ENCODE data around the gene UGT1A7.

The UGT1A7 gene

DNA sequence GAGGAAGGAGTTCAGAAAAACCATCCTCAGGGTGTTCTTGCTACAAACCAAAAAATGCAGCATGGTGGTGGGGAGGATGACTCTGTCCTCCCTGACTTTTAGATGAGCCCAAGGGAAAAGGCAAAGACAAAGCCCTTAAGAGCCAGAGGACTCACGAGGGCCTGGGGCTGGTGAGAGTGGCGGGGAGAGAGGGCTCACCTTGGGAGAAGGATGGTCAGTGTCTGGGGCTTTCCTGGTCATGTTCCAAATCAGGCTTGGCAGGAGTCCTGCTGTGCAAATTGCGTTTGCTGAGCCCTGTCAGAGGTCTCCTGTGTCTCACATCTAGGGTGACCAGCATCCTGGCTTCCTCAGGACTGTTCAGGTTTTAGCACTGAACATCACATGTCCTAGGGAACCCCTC, 83.1 kb downstream of the UGT1A7 start:
- no peak for FAIRE-seq

DNA sequence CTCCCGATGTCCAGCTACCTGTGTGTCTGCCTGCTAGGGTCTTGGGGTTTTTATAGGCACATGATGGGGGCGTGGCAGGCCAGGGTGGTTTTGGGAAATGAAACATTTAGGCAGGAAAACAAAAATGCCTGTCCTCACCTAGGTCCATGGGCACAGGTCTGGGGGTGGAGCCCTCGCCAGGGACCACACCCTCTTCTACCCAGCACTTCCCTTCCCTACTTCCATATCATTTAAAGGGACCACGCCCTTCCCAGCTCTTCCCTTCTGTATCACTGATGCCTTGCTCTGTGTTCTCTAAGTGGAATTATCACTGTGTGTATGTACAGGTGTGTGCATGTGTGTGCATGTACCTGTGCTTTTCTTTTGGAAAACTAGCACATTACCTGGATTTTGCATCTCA, 84.7 kb downstream of the UGT1A7 start:
- no peak for FAIRE-seq

DNA sequence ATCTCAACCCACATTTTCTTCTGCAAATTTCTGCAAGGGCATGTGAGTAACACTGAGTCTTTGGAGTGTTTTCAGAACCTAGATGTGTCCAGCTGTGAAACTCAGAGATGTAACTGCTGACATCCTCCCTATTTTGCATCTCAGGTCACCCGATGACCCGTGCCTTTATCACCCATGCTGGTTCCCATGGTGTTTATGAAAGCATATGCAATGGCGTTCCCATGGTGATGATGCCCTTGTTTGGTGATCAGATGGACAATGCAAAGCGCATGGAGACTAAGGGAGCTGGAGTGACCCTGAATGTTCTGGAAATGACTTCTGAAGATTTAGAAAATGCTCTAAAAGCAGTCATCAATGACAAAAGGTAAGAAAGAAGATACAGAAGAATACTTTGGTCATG, 86.4 kb downstream of the UGT1A7 start:
- no peak for FAIRE-seq

DNA sequence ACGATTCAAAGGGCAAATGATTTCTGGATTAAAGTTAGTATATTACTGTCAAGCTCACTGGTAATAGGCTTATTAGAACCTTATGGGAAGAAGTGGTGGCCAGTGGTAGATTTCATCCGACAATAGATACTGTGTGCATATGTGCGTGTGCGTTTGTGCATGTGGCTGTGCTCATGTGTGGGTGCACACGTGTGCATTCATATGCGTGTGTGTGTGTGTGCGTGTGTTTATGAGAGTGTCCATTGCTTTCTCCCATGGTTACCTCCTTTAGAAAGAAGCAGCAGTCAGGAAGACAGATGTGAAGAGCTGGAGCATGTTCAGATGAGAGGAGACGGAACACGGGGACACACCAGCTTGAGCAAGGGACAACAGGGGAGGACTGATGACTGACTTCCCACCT, 87.6 kb downstream of the UGT1A7 start:
- FAIRE-seq = no peak

DNA sequence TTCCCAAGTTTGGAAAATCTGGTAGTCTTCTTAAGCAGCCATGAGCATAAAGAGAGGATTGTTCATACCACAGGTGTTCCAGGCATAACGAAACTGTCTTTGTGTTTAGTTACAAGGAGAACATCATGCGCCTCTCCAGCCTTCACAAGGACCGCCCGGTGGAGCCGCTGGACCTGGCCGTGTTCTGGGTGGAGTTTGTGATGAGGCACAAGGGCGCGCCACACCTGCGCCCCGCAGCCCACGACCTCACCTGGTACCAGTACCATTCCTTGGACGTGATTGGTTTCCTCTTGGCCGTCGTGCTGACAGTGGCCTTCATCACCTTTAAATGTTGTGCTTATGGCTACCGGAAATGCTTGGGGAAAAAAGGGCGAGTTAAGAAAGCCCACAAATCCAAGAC, 90.5 kb downstream of the UGT1A7 start:
- FAIRE-seq = no peak

DNA sequence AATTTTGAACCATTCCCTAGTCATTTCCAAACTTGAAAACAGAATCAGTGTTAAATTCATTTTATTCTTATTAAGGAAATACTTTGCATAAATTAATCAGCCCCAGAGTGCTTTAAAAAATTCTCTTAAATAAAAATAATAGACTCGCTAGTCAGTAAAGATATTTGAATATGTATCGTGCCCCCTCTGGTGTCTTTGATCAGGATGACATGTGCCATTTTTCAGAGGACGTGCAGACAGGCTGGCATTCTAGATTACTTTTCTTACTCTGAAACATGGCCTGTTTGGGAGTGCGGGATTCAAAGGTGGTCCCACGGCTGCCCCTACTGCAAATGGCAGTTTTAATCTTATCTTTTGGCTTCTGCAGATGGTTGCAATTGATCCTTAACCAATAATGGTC, 90.9 kb downstream of the UGT1A7 start:
- FAIRE-seq = no peak

DNA sequence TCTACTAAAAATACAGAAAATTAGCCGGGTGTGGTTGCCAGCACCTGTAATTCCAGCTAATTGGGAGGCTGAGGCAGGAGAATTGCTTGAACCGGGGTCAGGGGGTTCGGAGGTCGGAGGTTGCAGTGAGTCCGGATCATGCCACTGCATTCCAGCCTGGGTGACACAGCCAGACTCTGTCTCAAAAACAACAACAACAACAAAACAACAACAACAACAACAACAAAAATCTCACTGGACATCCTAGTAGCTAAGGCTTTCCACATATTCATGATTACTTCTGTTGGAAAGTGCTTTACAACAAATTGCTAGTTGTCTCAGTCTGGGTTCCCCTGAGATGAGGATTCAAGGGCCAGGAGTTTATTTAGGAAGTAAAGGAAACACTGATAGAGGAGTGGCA, 92.2 kb downstream of the UGT1A7 start:
- FAIRE-seq = no peak

DNA sequence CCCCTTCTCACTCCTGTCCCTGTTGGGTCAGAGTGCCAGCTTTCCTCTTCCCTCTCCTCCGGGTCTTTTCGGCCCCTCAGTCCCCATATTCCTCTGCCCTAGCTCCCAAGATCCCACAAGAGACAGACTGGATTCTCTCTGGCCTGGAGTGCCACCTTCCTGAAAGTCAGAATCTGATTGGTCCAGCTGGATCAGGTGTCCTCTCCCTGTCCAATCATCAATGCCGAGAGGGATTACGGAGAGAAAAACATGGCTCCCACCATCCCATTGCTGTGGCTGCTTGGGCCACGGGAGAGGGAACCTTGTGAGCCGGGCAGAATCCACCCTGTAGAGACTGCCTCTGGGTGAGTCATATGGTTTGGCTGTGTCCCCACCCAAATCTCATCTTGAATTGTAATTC, 93.7 kb downstream of the UGT1A7 start:
- no peak for FAIRE-seq

DNA sequence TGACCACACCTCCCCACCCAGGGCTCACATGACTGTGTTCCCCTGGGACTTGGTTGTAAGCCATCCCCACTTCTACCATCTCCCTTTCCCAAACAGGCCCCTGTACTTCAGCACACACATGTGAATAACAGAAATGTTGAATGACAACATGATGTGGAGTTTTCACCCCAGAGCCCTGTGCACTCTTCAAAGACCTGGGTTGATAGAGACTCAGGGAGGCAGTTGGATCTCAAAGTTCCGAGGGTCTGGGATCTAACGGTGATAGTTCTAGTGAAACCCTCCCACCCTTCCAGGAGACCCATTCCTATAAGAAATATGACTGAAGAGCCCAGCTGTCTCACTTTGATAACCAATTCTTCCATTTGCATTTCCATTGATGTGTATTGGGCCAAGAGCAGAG, 96.3 kb downstream of the UGT1A7 start, which contains the start of gene MROH2A:
TSS of gene MROH2A (plus strand) at position 301 of the 400 bp plus-strand sequence. CDS start 1,029 bp downstream, outside the sequence.
- no peak for FAIRE-seq

DNA sequence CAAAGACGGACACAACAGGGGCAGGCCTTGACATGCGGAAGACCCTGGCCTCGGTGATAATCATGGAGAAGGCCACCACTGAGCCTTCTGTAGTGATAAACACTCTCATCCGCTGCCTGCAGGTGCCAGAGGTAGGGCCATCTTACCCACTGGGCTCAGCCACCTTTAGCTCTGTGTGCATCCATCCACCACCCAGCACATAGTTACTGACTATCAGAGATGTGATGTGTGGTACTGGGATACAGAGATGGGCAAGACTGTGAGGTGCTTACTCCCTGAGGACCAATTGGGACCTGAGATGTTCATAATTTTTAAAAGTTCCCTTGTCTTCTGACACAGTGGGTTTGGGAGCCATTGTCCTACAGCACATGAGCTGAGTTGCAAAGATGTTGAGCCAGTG, 98.0 kb downstream of the UGT1A7 start:
- FAIRE-seq = no peak

DNA sequence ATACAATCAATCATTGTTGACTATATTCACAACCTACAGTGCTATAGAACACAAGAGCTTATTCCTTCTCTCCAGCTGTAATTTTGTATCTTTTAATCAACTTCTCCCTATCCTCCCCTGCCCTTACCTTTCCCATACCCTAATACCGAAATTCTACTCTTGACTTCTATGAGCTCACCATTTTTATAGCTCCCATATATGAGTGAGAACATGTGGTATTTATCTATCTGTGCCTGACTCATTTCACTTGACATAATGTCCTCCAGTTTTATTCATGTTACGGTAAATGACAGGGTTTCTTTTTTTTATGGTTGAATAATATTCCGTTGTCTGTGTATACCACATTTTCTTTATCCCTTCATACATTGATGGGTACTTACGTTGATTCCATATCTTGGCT, 99.1 kb downstream of the UGT1A7 start:
- no peak for FAIRE-seq

DNA sequence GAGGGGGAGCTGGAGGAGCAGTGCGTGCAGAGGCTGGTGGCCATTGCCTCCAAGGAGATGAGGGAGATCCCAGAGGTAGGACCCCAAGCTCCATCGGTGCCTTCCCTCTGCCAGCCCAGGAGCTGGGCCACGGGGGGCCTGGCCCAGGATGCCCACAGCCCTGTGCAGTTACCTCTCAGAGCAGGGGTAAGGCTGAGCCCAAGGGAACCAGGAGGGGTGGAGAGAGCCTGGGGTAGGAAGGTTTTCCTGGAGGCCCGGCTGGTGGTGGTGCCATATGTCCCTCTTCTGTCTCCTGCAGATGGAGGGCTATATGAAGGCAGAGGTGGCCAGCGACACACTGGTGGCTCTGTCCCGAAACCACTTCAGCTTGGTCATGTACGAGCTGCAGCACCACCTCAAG, 107.9 kb downstream of the UGT1A7 start:
- FAIRE-seq = no peak

DNA sequence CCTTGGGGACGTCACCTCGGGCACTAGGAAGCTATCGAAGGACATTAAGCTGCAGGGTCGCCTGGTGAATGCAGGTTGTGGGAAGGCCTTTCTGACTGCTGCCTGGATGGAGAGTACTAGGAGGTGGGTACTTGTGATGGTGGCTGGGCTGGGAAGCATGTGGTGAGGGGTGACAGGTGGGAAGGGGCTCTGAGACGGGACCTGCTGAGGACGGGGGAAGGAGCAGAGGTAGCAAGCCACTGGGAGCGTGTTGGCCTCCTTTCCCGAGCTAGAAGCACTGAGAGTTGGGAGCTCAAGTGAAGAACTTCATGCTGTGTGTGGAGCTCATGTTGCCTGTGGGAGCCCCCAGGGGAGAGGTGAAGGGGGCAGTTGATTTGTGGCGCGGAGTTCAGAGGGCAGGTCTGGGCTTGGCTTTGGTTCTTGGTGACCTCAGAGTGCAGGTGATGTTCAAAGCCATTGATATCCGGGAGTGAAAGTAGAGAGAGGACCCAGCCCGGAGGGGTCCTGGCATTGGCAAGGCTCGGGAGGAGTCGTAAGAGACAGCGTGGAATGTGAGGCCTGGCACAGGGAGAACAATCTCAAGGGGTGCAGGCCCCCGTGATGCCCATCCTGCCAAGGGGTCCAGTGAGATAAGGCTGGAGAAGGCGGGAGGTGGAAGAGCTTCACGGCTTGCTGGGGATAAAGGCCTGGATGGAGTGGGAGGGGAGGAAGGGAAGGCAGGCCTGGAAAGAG, 109.6 kb downstream of the UGT1A7 start:
- no peak for FAIRE-seq

DNA sequence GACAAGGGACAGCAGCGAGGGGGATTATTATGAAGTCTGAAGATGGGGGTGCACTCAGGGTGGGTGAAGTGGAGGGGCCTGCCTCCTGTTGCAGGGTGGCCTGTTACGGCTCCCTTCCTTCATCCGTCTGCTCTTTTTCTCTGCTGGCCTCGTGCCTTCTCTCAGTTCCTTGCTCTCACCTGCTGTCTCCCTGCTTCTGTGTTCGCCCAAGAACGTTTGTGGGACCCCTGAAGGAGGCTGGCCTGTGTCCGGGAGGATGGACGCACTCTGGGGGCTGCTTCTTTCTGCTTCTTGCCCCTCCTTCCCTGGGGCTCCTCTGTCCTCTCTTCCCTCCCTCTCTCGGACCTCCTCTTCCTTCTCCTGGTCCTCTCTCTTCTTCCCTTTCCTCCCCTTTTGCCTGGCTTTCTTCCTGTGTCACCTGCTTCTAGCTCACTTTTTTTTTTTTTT, 110.2 kb downstream of the UGT1A7 start:
- no peak for FAIRE-seq

DNA sequence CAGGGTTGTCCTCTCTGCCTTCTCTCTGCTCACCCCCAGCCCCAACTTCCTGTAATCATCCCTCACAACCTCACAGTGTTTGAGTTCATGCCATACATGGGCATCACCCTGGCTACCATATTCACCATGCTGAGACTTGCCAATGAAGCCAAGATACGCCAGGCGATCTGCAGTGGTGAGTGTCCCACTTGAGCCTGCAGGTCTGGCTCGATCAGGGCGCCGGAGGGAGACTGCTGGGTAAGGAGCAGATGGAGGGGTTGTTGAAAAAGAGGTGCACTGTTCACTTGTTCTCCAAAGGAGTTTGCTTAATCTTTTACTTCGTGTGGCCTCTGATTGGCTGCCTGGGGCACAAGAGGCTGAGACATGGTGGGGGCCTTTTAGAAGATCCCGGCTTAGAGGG, 111.0 kb downstream of the UGT1A7 start:
- FAIRE-seq = no peak

DNA sequence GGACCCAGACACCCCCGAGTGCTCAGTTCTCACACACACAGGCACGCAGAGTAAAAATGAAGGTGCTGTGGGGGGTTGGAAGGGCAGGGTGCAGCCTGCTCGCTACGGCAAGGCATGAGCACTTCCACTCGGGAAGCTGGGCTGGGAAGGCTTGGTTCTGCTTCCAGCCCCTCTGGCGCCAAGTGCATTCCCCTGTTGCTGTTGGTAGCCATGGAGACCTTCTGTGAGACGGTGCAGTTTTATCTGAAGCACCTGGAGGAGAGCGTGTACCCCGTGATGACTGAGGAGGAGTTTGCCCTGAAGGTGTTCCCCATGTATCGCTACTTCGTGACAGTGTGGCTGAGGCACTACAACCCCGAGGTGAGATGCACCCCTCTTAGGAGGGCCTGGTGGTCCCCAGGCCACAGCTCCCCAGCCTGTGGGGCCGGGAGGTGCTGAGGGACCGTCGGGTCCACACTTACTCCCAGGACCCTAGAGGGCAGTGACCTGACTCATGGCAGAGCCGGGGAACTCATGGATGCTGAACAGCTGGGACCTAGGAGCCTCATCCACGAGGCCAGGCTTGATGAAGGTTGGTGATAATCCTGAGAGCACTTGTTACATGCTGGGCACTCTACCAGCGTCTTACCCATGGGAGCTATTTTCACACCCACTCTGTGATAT, 111.9 kb downstream of the UGT1A7 start:
- FAIRE-seq = no peak

DNA sequence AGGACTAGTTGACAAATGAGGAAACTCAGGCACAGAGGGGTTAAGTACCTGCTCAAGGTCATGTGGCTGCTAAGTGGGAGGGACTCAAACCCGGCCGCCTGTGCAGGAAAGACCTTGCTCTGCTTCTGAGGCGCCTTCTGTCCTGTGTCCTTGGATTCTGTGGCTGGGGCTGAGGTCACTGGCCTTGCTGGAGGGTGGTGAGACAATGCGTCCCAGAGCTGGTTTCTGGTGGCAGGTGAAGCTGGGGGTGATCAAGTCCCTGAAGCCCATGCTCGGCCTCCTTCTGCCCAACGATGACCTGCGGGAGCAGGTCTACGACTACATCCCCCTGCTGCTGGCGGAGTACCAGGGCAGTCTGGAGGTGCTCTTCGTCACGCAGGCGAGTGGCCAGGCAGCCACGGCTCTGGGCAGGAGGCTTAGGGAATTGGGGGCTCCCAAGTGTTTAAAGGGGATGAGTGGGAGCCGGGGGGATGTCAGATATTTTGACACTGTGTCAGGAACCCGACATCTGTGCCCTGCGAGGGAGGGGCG, 112.5 kb downstream of the UGT1A7 start:
- FAIRE-seq = no peak

DNA sequence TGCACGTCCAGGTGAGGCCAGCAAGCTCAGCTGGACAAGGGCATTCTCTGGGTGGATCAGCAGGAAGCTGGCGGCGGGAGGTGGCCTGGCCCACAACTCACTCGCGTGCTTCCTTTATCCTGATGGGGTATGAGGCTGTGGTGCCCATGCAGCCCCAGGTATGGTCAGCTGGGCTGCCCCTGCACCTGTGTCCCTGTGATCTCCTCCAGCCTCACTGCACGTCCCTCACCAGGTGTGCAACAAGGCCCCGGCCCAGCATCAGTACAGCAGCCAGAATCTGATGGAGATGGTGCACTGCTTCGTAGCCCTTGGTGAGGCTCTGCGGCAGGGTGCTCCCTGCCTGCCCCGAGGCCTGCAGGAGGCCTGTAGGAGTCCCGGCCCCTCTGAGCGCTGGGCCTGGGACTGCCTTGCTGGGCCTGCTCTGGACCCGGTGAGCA, 114.1 kb downstream of the UGT1A7 start:
- FAIRE-seq = no peak

DNA sequence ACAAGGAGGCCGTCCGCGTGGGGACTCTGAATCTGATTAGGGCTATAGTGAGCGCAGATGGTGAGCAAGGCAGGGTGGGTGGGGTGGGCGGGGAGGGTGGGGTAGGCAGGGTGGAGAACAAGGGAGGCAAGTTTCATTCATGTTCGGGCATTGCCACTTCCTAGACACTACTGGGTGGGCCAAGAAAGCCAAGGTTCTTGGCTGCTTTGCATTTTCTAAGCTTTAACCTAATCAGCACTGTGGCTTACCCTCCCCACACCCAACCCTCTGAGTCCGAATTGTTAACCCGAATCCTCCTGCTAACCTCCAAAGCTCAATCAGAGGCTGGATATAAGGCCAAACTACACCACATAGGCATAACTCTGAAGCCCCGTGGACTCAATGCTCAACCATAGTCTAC, 114.6 kb downstream of the UGT1A7 start:
- no peak for FAIRE-seq

DNA sequence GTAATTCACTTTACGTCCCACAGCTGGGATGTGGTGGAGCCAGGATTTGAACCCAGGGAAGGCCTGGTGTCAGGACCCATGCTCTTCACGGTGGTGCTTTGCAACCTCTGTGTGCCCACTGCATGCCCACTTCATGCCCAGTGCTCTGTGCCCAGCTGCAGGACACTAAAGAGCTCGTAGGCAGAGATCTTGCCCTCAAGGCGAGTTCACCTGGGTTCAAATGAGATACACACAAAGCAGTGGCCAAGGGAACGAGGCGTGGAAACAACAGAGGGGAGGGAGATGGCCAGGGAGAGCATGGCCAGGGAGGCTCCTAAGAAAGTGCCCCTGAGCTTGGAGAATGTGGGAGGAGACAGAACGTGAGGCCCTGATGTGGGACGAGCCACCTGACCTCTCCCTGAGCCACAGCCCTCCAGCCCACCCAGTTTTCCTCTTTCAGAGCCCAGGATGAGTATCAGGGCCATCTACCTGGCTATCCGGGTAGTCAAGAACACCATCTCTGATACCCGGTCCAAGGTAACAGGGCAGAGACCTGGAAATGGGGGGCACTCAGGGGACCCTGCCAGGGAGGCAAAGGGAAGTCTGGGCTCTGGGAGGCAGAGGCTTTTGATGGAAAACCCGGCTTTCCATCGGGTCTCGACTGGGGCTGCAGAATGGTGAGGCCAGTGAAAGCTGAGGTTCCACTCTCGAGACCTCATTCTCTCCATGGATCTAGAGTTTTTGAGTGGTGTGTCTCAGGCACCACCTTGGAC, 116.8 kb downstream of the UGT1A7 start:
- FAIRE-seq = no peak

DNA sequence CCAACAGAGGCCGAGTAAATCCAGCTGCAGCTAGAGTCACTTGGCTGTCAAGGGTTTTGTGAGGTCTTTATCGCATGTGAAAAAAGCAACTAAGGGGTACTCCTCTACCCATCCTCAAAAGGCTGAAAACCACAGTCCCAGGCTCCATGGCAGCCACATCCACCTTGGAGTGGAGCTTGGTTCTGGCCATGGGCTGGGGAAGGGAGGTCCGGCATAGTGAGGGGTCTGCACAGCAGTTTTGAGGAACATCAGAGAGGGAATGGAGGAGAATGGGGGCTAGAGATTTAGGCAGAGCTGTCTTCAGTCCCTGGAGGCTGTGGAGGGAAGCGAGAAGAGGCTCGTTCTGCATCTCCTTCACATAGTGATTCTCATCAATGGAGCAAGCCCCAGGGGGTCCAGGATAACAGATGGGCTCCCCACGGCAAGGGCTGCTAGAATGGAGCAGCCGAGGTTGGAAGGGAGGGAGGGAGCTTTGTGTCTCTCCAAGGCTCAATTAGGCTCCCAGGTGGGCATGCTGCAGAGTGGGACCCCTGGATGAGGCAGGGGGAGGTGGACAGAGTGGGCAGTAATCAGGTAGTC, 117.5 kb downstream of the UGT1A7 start:
- no peak for FAIRE-seq

DNA sequence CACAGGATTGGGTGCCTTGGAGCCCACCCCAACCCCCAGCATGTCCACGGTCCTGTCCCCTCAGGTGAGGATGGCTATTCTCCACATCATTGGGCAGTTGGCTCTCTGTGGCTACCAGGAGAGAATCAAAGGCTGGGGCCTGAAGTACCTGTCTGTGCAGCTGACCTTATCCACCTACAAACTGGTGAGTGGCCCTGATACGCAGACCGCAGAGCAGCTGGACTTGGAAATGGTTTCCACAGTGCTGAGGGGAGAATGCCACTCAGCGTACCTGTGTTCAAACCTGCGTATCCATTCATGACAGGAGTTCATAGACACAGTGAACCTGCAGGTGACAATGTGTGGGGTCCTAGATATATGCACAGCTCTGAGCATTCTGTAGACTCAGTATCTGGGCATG, 118.0 kb downstream of the UGT1A7 start:
- FAIRE-seq = no peak

DNA sequence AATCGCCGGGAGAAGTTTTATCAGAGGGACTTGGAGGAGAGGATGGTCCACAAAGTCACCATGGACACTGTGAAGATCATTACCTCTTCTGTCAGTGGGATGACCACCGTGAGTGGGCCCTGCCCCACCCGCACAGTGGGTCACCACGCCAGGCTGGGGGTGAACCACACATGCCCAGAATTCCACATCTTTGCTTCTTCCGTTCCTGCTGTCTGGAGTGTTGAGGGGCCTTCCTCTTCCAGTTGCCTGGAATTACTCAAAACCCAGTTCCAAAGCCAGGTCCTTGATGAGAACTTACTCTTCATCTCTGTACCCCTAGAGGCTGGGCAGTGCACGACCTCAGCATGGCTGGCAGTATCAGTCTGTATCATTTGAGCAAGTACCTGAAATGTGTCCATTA, 118.5 kb downstream of the UGT1A7 start:
- no peak for FAIRE-seq
